IMR-90 (cell line): ENCODE data around the gene G3BP2. TPM values are rescaled to one million over a fixed set of nuclear protein-coding genes. Genes with fewer than 3 reads are reported as not detected.

ENCODE experiments used
- ATAC-seq: fragments of 200-7000 bp; cut with Tn5 transposase; 2 replicates; pipeline ENCODE4 v1.9.1; 2020; ENCODE audit warnings: low read depth, mild to moderate bottlenecking, moderate library complexity
- BruUV-seq: library from RNA; stranded (reverse); fragments of 400-500 nt; replicated peaks from 2 replicates; lab custom pipeline; 2021; lab: Mats Ljungman, UMichigan
- CTCF ChIA-PET: fragments of 300-600 bp; formaldehyde crosslinking; extraction: SDS; loops from one replicate; lab custom pipeline; 2021; ENCODE audit warnings: antibody characterized with exemption; lab: Yijun Ruan, JAX
- POLR2A ChIA-PET: fragments of 300-600 bp; sonication (Branson Sonifier 250); formaldehyde crosslinking; loops from one replicate; lab custom pipeline; 2022; ENCODE audit warnings: antibody characterized with exemption; ENCODE audit not compliant: unreplicated experiment; lab: Charles Lee
- DNase-seq: peaks from one replicate; pipeline ENCODE4 v3.0.0; 2013
- H2AFZ ChIP-seq: replicated peaks from 2 replicates; pipeline ENCODE3; 2013; ENCODE audit warnings: low read length, mild to moderate bottlenecking; ENCODE audit not compliant: poor library complexity
- H2AK5ac ChIP-seq: 2 replicates; pipeline ENCODE4 v1.6.1; 2013; ENCODE audit warnings: low read depth, low read length, inconsistent platforms
- H2AK9ac ChIP-seq: replicated peaks from 2 replicates; pipeline ENCODE3; 2013; ENCODE audit warnings: mild to moderate bottlenecking, low read depth, low read length, moderate library complexity; ENCODE audit not compliant: poor library complexity
- H2BK120ac ChIP-seq: 2 replicates; pipeline ENCODE4 v1.6.1; 2013; ENCODE audit warnings: low read depth, low read length, inconsistent platforms
- H2BK15ac ChIP-seq: 3 replicates; pipeline ENCODE4 v1.6.1; 2013; ENCODE audit warnings: low read depth, low read length, inconsistent platforms
- H2BK20ac ChIP-seq: 2 replicates; pipeline ENCODE4 v1.6.1; 2013; ENCODE audit warnings: low read depth, mild to moderate bottlenecking, inconsistent platforms, low read length, moderate library complexity
- H2BK5ac ChIP-seq: 2 replicates; pipeline ENCODE4 v1.6.1; 2013; ENCODE audit warnings: mild to moderate bottlenecking, low read depth, low read length, inconsistent platforms; ENCODE audit not compliant: poor library complexity, severe bottlenecking
- H3K14ac ChIP-seq: replicated peaks from 2 replicates; pipeline ENCODE4 v1.6.1; 2013; ENCODE audit warnings: low read depth, low read length, inconsistent platforms
- H3K18ac ChIP-seq: 2 replicates; pipeline ENCODE4 v1.6.1; 2013; ENCODE audit warnings: low read depth, low read length, control low read depth
- H3K23ac ChIP-seq: 2 replicates; pipeline ENCODE4 v1.6.1; 2013; ENCODE audit warnings: low read depth, low read length, inconsistent platforms
- H3K27ac ChIP-seq: 2 replicates; pipeline ENCODE4 v1.5.1; 2013; ENCODE audit warnings: mild to moderate bottlenecking, control low read depth, low read length; ENCODE audit not compliant: insufficient read depth
- H3K27me3 ChIP-seq: 2 replicates; pipeline ENCODE4 v1.6.1; 2013; ENCODE audit warnings: low read length; ENCODE audit not compliant: control insufficient read depth, insufficient read depth
- H3K36me3 ChIP-seq: 2 replicates; pipeline ENCODE4 v1.6.1; 2013; ENCODE audit warnings: low read length, mixed read lengths; ENCODE audit not compliant: control insufficient read depth, insufficient read depth
- H3K4ac ChIP-seq: 2 replicates; pipeline ENCODE4 v1.6.1; 2013; ENCODE audit warnings: low read depth, low read length, inconsistent platforms
- H3K4me1 ChIP-seq: 2 replicates; pipeline ENCODE4 v1.6.1; 2013; ENCODE audit warnings: low read length, mixed read lengths; ENCODE audit not compliant: control insufficient read depth, insufficient read depth
- H3K4me2 ChIP-seq: 2 replicates; pipeline ENCODE4 v1.6.1; 2013; ENCODE audit warnings: low read depth, mild to moderate bottlenecking, control low read depth, low read length, moderate library complexity
- H3K4me3 ChIP-seq: 2 replicates; pipeline ENCODE4 v1.5.1; 2013; ENCODE audit warnings: low read depth, mild to moderate bottlenecking, control low read depth, low read length, moderate library complexity; ENCODE audit not compliant: insufficient read depth
- H3K56ac ChIP-seq: 2 replicates; pipeline ENCODE4 v1.6.1; 2013; ENCODE audit warnings: low read length, inconsistent platforms; ENCODE audit not compliant: insufficient read depth; ENCODE audit errors: extremely low read depth
- H3K79me1 ChIP-seq, 2 experiments: 2 replicates each; pipeline ENCODE4 v1.6.1; 2013; ENCODE audit warnings: low read length in 2 of 2, inconsistent platforms in 1 of 2, low read depth in 1 of 2
- H3K9ac ChIP-seq: 2 replicates; pipeline ENCODE4 v1.6.1; 2013; ENCODE audit warnings: low read depth, low read length, control low read depth
- H3K9me1 ChIP-seq: 2 replicates; pipeline ENCODE4 v1.6.1; 2013; ENCODE audit warnings: low read length, inconsistent platforms; ENCODE audit not compliant: insufficient read depth
- H3K9me3 ChIP-seq: 2 replicates; pipeline ENCODE4 v1.6.1; 2013; ENCODE audit warnings: low read length; ENCODE audit not compliant: control insufficient read depth, insufficient read depth
- H4K20me1 ChIP-seq: 2 replicates; pipeline ENCODE4 v1.6.1; 2013; ENCODE audit warnings: low read length, inconsistent platforms; ENCODE audit not compliant: insufficient read depth
- H4K5ac ChIP-seq: 2 replicates; pipeline ENCODE4 v1.6.1; 2013; ENCODE audit warnings: mild to moderate bottlenecking, low read depth, low read length, control low read depth
- H4K8ac ChIP-seq, 2 experiments: 2 replicates each; pipeline ENCODE4 v1.6.1; 2013; ENCODE audit warnings: low read depth in 2 of 2, low read length in 2 of 2, control low read depth in 1 of 2, inconsistent platforms in 1 of 2
- H4K91ac ChIP-seq: 2 replicates; pipeline ENCODE4 v1.6.1; 2013; ENCODE audit warnings: low read depth, low read length, inconsistent platforms; ENCODE audit not compliant: insufficient read depth
- BHLHE40 ChIP-seq: fragments of 150-350 bp; IDR thresholded peaks from 2 replicates; pipeline ENCODE4 v1.6.1; 2016; ENCODE audit warnings: mild to moderate bottlenecking, low read depth, low read length
- CEBPB ChIP-seq: IDR thresholded peaks from 2 replicates; pipeline ENCODE4 v1.6.1; 2012; ENCODE audit warnings: low read depth, low read length, improper control_type of control experiment
- CHD1 ChIP-seq: IDR thresholded peaks from 2 replicates; pipeline ENCODE4 v1.6.1; 2012; ENCODE audit warnings: low read depth, low read length, improper control_type of control experiment
- FOS ChIP-seq: fragments of 150-350 bp; IDR thresholded peaks from 2 replicates; pipeline ENCODE4 v1.6.1; 2016; ENCODE audit warnings: low read depth, low read length
- MAZ ChIP-seq: IDR thresholded peaks from 2 replicates; pipeline ENCODE4 v1.6.1; 2012; ENCODE audit warnings: low read depth, mild to moderate bottlenecking, low read length, improper control_type of control experiment, moderate library complexity, borderline replicate concordance
- NFE2L2 ChIP-seq: fragments of 150-350 bp; IDR thresholded peaks from 2 replicates; pipeline ENCODE4 v1.6.1; 2016; ENCODE audit warnings: low read depth, mild to moderate bottlenecking, low read length
- POLR2A ChIP-seq: IDR thresholded peaks from 2 replicates; pipeline ENCODE4 v1.6.1; 2012; ENCODE audit warnings: mild to moderate bottlenecking, low read depth, low read length
- RAD21 ChIP-seq: IDR thresholded peaks from 2 replicates; pipeline ENCODE4 v1.6.1; 2012; ENCODE audit warnings: low read length, improper control_type of control experiment
- RCOR1 ChIP-seq: IDR thresholded peaks from 2 replicates; pipeline ENCODE4 v1.6.1; 2012; ENCODE audit warnings: mild to moderate bottlenecking, low read length, improper control_type of control experiment; ENCODE audit not compliant: insufficient replicate concordance
- SMC3 ChIP-seq: fragments of 150-350 bp; IDR thresholded peaks from 2 replicates; pipeline ENCODE4 v1.6.1; 2016; ENCODE audit warnings: low read depth, mild to moderate bottlenecking, antibody characterized with exemption, low read length, moderate library complexity
- USF2 ChIP-seq: fragments of 150-350 bp; IDR thresholded peaks from 2 replicates; pipeline ENCODE4 v1.6.1; 2017; ENCODE audit warnings: mild to moderate bottlenecking, antibody characterized with exemption, low read length, low read depth
- WGBS, 2 experiments: methylation state at CpG; one replicate each; pipeline versions ENCODE4 v1.1.5 to v1.1.7; 2013; ENCODE audit warnings: missing lambda C conversion rate in 2 of 2; ENCODE audit not compliant: insufficient read length in 1 of 2; ENCODE audit errors: extremely low coverage in 2 of 2; 5-methylcytosine and 5-hydroxymethylcytosine counted together
- dilution Hi-C: fragments of 300-500 bp; cut with HindIII; formaldehyde crosslinking; loops from one replicate; pipeline ENCODE4 v1.14.3; 2018; ENCODE audit warnings: low sequenced_read_pairs; ENCODE audit not compliant: unreplicated experiment
- in situ Hi-C: fragments of 300-500 bp; cut with MboI; formaldehyde crosslinking; loops from 3 replicates; pipeline ENCODE4 v1.14.3; 2019; ENCODE audit warnings: low sequenced_read_pairs, inconsistent platforms, mixed read lengths
- intact Hi-C: fragments of 100-400 bp; cut with micrococcal nuclease; formaldehyde crosslinking; loops from 2 replicates; pipeline ENCODE4 v1.10.0; 2022
- polyA plus RNA-seq, 3 experiments: library from polyadenylated mRNA; depleted of rRNA; stranded (reverse); fragments of >200 nt; gene quantifications; 2 replicates each; pipeline ENCODE4 v1.2.3, GENCODE V29; 2012; ENCODE audit warnings: low replicate concordance in 1 of 3
- total RNA-seq: library from RNA; depleted of rRNA; stranded (reverse); fragments of >200 nt; gene quantifications from 2 replicates; pipeline ENCODE4 v1.2.3, GENCODE V29; 2012
- TF ChIP-seq, protein P1 (sequence below): conservative IDR thresholded peaks from 2 replicates; pipeline ENCODE4 v1.5.1; 2012; ENCODE audit warnings: mild to moderate bottlenecking, low read depth, low read length, improper control_type of control experiment

Gene G3BP2
- total and polyA plus RNA-seq, 2 of the 4 experiments (the other 2 are of a cell fraction), result 80.5 to 183 TPM

- intact Hi-C loops, result loop anchor here (5.0 to 10.0 kb wide), 3 partner anchors 63 to 315 kb away; partner anchors contain the start of genes NAAA and USO1
- 0 out of 2 replicates have a peak, but pooled peaks have one; percentile 11 for ATAC-seq
These were observed 13.6 kb downstream of the G3BP2 start for GRCh38 chr4:75659512-75660031.

More at GRCh38 chr4:75659512-75660031, 13.6 kb downstream of the G3BP2 start:
- Histone ChIP-seq H3K56ac (no peak overlapping the region), H3K27ac (no peak overlapping the region; the same call in 1 of the 2 replicates), H2AFZ (no peak overlapping the region), H3K9me1 (0 out of 2 replicates have a peak, but pooled peaks cover 2% of the 10 kb centered on the region), H2BK120ac (no peak overlapping the region), H2BK15ac (no peak overlapping the region), H3K9ac (no peak overlapping the region), H3K4me1 (no peaks in the 10 kb centered on the region), H4K91ac (no peak overlapping the region), H3K23ac (no peak overlapping the region), H2AK9ac (no peak overlapping the region), H3K4me2 (no peak overlapping the region), H4K8ac (no peak overlapping the region; a peak in 1 of 4 replicates), H3K36me3 (peaks cover 18% of the 10 kb centered on the region), H3K18ac (no peak overlapping the region), H3K27me3 (no peaks in the 10 kb centered on the region), H3K79me1 (peaks cover 15 to 57% of the 10 kb centered on the region in 2 experiments), H3K14ac (no peak overlapping the region), H2AK5ac (no peak overlapping the region), H3K4me3 (no peak overlapping the region), H4K20me1 (peaks cover 42% of the 10 kb centered on the region), H2BK20ac (no peak overlapping the region), H2BK5ac (peak overlapping the region; percentile 59), H3K9me3 (no peaks in the 10 kb centered on the region), H4K5ac (no peak overlapping the region), H3K4ac (no peak overlapping the region)
- ChIA-PET POLR2A (no interaction called here), CTCF (interaction anchor here (0.7 to 1.6 kb wide), 3 partner anchors 12 to 188 kb away, joined by 3 to 5 read pairs (median 4); partner anchors contain the start of gene USO1)
- no CpG with 5 or more reads among the region's 1 CpG for WGBS, 2 experiments
- TF ChIP-seq CEBPB, result no peak
- no peak for TF ChIP-seq FOS
- no peak for TF ChIP-seq BHLHE40
- no peak for TF ChIP-seq MAZ
- TF ChIP-seq, protein P1, sequence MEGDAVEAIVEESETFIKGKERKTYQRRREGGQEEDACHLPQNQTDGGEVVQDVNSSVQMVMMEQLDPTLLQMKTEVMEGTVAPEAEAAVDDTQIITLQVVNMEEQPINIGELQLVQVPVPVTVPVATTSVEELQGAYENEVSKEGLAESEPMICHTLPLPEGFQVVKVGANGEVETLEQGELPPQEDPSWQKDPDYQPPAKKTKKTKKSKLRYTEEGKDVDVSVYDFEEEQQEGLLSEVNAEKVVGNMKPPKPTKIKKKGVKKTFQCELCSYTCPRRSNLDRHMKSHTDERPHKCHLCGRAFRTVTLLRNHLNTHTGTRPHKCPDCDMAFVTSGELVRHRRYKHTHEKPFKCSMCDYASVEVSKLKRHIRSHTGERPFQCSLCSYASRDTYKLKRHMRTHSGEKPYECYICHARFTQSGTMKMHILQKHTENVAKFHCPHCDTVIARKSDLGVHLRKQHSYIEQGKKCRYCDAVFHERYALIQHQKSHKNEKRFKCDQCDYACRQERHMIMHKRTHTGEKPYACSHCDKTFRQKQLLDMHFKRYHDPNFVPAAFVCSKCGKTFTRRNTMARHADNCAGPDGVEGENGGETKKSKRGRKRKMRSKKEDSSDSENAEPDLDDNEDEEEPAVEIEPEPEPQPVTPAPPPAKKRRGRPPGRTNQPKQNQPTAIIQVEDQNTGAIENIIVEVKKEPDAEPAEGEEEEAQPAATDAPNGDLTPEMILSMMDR, result no peak
- no peak for TF ChIP-seq CHD1
- no peak for TF ChIP-seq NFE2L2
- no peak for TF ChIP-seq SMC3
- TF ChIP-seq RCOR1, result no peak
- no peak for TF ChIP-seq USF2
- TF ChIP-seq POLR2A, result no peak
- TF ChIP-seq RAD21, result no peak
- no TSS peak for BruUV-seq
- in situ Hi-C loops, result no loop called here
- DNase-seq, result no peak
- dilution Hi-C loops, result no loop called here
